Measurements from ENCODE around the gene EFR3B.

DNA sequence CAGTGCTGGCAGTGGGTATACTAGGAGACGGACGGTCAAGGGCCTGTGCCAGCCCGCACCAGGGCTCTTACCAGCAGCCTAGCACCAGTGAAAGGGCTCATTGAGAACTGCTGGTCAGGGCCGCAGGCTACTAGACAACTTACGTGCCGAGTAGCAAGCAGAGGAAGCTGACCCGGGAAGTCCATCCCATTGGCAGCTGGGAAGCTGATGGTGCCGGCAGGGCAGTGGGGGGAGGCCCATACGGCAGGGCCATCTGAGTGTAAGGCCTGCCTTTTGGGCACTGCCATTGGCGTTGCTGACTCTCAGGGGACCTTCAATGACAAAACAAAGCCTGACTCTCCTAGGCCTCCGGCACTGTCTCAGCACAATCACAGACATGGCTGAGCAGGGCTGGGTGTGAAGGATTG is 20.6 kb downstream of the EFR3B start:
- TF ChIP-seq ZFP30 (CRISPR knock-in tag; IDR thresholded peaks at IDR 0.05) (no peak), ZFP3 (CRISPR knock-in tag; IDR thresholded peaks at IDR 0.05) (no peak)
- TF ChIP-seq, protein P1, sequence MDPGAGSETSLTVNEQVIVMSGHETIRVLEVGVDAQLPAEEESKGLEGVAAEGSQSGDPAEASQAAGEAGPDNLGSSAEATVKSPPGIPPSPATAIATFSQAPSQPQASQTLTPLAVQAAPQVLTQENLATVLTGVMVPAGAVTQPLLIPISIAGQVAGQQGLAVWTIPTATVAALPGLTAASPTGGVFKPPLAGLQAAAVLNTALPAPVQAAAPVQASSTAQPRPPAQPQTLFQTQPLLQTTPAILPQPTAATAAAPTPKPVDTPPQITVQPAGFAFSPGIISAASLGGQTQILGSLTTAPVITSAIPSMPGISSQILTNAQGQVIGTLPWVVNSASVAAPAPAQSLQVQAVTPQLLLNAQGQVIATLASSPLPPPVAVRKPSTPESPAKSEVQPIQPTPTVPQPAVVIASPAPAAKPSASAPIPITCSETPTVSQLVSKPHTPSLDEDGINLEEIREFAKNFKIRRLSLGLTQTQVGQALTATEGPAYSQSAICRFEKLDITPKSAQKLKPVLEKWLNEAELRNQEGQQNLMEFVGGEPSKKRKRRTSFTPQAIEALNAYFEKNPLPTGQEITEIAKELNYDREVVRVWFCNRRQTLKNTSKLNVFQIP (CRISPR knock-in tag; IDR thresholded peaks at IDR 0.05; ENCODE audit: borderline replicate concordance, low read depth): no peak
- TF ChIP-seq, protein P2, sequence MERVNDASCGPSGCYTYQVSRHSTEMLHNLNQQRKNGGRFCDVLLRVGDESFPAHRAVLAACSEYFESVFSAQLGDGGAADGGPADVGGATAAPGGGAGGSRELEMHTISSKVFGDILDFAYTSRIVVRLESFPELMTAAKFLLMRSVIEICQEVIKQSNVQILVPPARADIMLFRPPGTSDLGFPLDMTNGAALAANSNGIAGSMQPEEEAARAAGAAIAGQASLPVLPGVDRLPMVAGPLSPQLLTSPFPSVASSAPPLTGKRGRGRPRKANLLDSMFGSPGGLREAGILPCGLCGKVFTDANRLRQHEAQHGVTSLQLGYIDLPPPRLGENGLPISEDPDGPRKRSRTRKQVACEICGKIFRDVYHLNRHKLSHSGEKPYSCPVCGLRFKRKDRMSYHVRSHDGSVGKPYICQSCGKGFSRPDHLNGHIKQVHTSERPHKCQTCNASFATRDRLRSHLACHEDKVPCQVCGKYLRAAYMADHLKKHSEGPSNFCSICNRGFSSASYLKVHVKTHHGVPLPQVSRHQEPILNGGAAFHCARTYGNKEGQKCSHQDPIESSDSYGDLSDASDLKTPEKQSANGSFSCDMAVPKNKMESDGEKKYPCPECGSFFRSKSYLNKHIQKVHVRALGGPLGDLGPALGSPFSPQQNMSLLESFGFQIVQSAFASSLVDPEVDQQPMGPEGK (CRISPR knock-in tag; IDR thresholded peaks at IDR 0.05; ENCODE audit: borderline replicate concordance): no peak

Data from SK-N-SH treated with all-trans-retinoic acid at 6 μM for 48 hours (cell line).